Measurements from ENCODE around the gene INPP5K. TPM values are rescaled to one million over a fixed set of nuclear protein-coding genes. Genes with fewer than 3 reads are reported as not detected.

Gene INPP5K
- total RNA-seq, 1 donor = 51.4 TPM

DNA sequence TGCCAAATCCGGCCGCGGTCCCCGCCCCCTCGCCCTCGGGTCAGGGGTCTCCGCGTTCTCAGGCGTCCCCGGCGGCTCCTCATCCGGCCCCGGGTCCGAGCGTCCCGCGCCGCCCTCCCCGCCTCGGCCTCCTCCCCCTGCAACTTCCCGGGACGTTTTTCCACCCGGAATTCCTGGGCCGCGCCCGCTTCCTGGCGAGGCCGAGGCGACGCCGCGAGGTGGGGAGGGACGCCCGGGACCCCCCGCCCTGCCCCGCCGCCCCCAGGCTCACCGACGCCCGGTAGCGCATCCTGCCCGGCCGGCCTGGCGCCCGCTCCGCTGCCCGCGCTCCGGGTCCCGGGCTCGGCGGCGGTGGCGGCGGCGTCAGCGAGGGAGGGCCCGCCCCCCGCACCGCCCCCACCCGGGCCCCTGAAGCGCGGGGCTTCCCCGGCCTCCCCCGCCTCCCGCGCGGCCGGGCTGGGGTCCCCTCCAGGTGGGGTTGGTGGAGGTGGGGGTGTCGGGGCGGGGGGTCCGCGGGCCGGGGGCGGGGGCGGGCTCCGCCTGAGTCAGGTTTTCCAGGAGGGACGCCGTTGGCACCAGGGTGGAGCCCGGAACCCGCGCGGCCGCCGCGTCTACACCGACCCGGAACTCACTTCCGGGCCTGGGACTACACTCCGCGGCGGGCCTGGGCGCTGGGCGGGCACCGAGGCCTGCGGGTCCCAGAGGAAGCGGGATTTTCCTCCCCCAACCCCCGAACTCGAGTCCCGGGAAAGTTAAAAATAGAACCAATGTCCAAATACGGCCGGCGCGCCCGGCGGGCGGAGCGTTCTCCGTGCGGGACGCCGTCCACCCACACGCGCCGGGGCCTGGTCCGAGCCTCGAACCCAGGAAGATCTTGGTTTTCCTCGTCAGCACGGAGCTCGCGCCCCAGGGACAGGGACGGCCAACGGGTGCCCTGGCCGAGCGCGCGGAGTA lies 30.7 kb downstream of the INPP5K start:
- no peak overlapping the region for H2AFZ ChIP-seq (ENCODE audit: low read length)
- H3K36me3 ChIP-seq (ENCODE audit: insufficient read depth, low read length) = peaks cover 30% of the 10 kb centered on the region
- peaks cover 52% of the 10 kb centered on the region for H3K79me2 ChIP-seq (ENCODE audit: insufficient read depth, low read length)
- TF ChIP-seq, protein P1, sequence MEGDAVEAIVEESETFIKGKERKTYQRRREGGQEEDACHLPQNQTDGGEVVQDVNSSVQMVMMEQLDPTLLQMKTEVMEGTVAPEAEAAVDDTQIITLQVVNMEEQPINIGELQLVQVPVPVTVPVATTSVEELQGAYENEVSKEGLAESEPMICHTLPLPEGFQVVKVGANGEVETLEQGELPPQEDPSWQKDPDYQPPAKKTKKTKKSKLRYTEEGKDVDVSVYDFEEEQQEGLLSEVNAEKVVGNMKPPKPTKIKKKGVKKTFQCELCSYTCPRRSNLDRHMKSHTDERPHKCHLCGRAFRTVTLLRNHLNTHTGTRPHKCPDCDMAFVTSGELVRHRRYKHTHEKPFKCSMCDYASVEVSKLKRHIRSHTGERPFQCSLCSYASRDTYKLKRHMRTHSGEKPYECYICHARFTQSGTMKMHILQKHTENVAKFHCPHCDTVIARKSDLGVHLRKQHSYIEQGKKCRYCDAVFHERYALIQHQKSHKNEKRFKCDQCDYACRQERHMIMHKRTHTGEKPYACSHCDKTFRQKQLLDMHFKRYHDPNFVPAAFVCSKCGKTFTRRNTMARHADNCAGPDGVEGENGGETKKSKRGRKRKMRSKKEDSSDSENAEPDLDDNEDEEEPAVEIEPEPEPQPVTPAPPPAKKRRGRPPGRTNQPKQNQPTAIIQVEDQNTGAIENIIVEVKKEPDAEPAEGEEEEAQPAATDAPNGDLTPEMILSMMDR (IDR thresholded peaks at IDR 0.05; ENCODE audit: extremely low read depth, low read depth, low read length) = no peak
- peaks cover 25% of the 10 kb centered on the region for H3K4me1 ChIP-seq (ENCODE audit: insufficient read depth, low read length)
- peak overlapping the region; percentile 93 for H3K4me2 ChIP-seq (ENCODE audit: insufficient read depth, low read length)
- peak; percentile 98 for DNase-seq (ENCODE audit: insufficient read length, low spot score, missing footprints)
- no peaks in the 10 kb centered on the region for H3K27me3 ChIP-seq (ENCODE audit: insufficient read depth, low read length)
- peak overlapping the region; percentile 68 for H3K27ac ChIP-seq (ENCODE audit: low read depth, low read length)
- peaks cover 23% of the 10 kb centered on the region for H4K20me1 ChIP-seq (ENCODE audit: insufficient read depth, low read length)
- H3K4me3 ChIP-seq (ENCODE audit: insufficient read depth, low read length) = peak overlapping the region; percentile 82
- H3K9me3 ChIP-seq (ENCODE audit: low read depth, low read length) = no peaks in the 10 kb centered on the region

DNA sequence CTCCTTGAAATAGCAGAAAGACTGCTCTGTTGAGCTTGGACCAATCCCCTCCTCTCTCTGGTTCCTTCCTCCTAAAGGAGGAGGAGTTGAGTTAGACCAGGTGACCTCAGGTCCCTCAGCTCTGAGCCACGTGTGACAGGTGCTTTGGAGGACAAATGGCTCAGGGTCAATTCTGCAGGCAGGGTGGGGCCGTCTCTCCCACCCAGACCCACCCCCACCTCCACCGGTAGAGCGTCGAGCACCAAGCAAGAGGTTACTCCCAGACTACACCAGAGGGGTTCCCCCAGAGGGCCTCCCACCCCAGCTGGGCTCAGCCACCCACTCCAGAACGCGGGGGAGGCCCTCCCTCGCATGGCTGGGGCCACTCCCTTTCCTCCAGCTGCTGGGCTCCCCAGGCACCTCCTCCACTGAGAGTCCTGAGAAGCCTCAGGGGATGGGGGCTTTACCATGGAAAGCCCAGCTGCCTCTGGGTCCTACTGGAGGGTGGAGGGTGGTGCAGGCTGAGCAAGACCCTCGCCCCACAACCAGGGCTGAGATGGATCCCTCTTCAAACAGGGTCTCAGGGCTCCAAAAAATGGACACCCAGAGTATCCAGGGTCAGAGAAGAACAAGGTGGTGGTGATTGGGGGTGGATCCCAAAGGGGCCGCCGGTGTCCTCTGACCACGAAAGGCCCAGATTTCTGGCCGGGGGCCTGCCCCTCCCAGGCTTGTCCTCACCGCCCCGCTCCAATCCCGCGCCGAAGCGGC lies 31.6 kb downstream of the INPP5K start:
- Histone ChIP-seq H3K4me3 (ENCODE audit: insufficient read depth, low read length) (peak overlapping the region; percentile 82), H3K36me3 (ENCODE audit: insufficient read depth, low read length) (peaks cover 36% of the 10 kb centered on the region), H4K20me1 (ENCODE audit: insufficient read depth, low read length) (peaks cover 27% of the 10 kb centered on the region), H3K27me3 (ENCODE audit: insufficient read depth, low read length) (no peaks in the 10 kb centered on the region), H3K79me2 (ENCODE audit: insufficient read depth, low read length) (peaks cover 48% of the 10 kb centered on the region), H3K27ac (ENCODE audit: low read depth, low read length) (peak overlapping the region; percentile 60), H2AFZ (ENCODE audit: low read length) (no peak overlapping the region), H3K9me3 (ENCODE audit: low read depth, low read length) (no peaks in the 10 kb centered on the region), H3K4me1 (ENCODE audit: insufficient read depth, low read length) (peaks cover 21% of the 10 kb centered on the region), H3K4me2 (ENCODE audit: insufficient read depth, low read length) (peak overlapping the region; percentile 93)
- peak; percentile 96 for DNase-seq (ENCODE audit: insufficient read length, low spot score, missing footprints)
- TF ChIP-seq, protein P1 (IDR thresholded peaks at IDR 0.05; ENCODE audit: extremely low read depth, low read depth, low read length) = no peak

DNA sequence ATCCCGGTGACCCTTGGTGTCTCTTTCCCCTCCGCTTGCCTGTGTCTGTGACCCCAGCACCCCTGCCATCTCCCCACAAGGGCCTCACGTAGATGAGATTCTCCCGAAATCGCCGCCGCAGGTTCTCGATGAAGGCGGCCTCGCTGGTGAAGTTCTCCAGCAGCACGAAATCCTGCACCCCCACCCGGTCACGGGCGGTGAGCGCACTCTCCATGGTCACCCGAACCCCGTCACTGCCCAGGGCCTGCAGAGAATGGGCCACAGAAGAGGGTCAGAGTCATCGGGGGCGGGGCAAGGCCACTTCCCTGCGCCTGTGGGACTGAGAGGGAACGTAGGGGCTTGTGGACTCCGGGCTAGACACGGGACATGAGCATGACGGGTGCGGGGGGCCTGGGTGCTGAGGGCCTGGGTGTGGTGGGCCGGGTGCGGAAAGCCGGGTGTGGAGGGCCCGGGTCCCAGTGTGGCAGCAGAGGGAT lies 32.3 kb downstream of the INPP5K start:
- Histone ChIP-seq H3K4me2 (ENCODE audit: insufficient read depth, low read length) (peak overlapping the region; percentile 93), H3K36me3 (ENCODE audit: insufficient read depth, low read length) (peaks cover 37% of the 10 kb centered on the region), H3K79me2 (ENCODE audit: insufficient read depth, low read length) (peaks cover 45% of the 10 kb centered on the region)

More for the DNA sequence above, 32.3 kb downstream of the INPP5K start:
- TF ChIP-seq, protein P1 (IDR thresholded peaks at IDR 0.05; ENCODE audit: extremely low read depth, low read depth, low read length) = no peak
- peak overlapping the region; percentile 82 for H3K4me3 ChIP-seq (ENCODE audit: insufficient read depth, low read length)
- no peaks in the 10 kb centered on the region for H3K27me3 ChIP-seq (ENCODE audit: insufficient read depth, low read length)
- no peak overlapping the region for H3K27ac ChIP-seq (ENCODE audit: low read depth, low read length)
- peaks cover 19% of the 10 kb centered on the region for H3K4me1 ChIP-seq (ENCODE audit: insufficient read depth, low read length)
- no peaks in the 10 kb centered on the region for H3K9me3 ChIP-seq (ENCODE audit: low read depth, low read length)
- no peak overlapping the region for H2AFZ ChIP-seq (ENCODE audit: low read length)
- H4K20me1 ChIP-seq (ENCODE audit: insufficient read depth, low read length) = peaks cover 27% of the 10 kb centered on the region
- peak; percentile 81 for DNase-seq (ENCODE audit: insufficient read length, low spot score, missing footprints)

Measured in osteoblast (primary cell).